HG03064 (cell line): Measurements from ENCODE around the gene MADCAM1.

ENCODE experiments used
- ATAC-seq: cut with Tn5 transposase; IDR thresholded peaks from one replicate; pipeline ENCODE4 v1.9.1; 2021; ENCODE audit warnings: low read depth; ENCODE audit not compliant: unreplicated experiment

MADCAM1 gene

DNA sequence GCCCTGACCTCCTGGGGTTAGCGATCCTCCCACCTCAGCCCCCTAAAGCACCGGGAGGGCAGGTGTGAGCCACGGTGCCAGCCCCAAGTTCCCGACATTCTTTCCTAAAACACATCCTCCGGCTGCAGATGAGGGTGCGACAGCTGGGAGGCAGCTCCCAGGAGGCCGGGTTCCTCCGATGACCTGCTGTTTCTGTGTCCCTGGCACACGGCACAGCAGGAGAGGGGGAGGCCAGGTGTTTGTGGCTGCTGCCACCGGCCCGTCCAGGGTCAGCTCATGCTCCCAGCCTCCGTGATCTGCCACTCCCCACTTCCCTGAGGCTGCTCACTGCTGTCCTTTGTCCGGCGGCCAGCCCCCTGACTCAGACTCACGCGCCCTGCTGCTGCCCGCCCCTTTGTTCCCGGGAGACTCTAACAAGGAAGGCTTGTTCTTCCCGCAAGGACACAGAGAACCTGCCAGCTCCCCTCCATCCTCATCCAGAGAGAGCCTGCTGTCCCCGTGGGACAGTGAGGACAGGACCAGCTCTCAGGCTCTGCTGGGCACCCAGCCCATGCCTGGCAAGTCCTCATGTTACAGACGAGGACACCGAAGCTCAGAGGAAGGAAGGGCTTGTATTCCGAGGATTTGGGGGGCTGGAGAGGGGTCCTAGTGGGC, 10.6 kb upstream of the MADCAM1 start:
- no peak for ATAC-seq

DNA sequence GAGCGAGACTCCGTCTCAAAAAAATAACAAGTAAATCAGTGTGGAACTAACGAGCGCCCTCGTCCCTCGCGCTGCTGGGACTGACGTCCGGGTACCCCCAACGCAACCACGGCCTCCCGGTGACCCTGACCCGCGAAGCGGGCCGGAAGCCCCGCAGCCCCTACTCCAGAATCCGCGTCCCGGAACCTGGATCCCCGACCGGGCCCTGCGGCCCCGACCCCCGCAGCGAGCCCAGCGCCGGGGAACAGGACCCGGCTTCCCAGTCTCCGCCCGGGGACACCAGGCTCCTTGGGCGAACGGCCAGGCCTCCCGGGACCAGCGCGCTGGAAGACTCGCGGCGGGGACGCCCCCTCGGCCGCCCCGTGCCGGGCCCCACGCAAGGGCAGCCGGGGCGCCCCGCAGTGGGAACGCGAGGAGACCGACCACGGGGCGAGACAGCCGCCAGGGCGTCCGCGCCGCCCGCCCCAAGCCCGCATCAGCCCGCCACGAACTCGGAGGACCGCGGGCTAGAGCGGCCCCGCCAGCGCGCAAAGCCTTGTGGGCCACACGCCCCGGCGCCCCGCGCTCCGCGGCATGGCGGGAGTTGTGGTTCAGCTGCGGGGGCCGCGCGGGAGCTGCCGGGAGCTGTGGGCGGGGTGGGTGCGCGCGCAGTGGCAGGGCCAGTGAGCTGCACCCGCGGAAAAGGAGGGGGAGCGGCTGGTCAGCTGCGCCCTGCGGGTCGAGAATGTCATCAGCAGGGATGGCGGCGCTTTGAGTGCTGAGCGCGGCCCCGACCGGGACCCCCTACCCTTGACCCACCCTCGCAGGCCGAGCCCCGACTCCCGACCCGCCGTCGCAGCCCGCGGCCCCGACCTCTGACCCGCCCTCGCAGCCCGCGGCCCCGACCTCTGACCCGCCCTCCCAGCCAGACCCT, 7.5 kb upstream of the MADCAM1 start:
- peak; percentile 57 for ATAC-seq

DNA sequence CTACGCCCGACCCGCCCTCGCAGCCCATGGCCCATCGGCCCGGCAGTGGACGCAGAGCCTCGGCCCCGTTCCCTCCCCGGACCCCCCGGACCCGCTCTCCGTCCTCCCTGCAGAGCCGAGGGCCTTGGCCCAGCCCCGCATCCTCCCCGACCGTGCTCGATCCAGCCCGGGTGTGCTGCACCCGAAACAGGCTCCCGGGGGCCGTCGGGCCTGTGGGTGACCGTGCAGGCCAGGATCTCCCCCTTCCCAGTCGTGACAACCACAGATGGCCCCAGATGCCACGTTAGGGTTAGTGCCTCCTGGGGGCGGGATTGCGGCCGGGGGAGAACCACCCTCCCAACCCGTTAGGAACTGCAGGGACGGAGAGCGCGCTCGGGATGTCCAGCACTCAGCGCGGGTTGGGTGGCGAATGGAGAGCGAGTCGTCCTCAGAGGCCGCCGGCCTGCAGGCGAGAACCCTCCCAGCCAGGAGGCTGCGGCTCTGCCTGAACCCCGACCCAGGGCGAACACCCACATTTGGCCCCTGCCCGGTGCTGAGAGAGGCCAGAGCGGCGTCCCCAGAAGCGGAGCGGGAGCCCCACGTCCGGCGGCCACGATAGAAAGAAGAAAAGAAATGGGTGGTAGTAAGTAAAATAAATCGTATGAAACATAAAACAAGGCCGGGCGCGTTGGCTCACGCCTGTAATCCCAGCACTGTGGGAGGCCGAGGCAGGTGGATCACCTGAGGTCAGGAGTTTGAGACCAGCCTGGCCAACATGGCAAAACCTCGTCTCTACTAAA, 6.7 kb upstream of the MADCAM1 start:
- ATAC-seq: peak; percentile 8

DNA sequence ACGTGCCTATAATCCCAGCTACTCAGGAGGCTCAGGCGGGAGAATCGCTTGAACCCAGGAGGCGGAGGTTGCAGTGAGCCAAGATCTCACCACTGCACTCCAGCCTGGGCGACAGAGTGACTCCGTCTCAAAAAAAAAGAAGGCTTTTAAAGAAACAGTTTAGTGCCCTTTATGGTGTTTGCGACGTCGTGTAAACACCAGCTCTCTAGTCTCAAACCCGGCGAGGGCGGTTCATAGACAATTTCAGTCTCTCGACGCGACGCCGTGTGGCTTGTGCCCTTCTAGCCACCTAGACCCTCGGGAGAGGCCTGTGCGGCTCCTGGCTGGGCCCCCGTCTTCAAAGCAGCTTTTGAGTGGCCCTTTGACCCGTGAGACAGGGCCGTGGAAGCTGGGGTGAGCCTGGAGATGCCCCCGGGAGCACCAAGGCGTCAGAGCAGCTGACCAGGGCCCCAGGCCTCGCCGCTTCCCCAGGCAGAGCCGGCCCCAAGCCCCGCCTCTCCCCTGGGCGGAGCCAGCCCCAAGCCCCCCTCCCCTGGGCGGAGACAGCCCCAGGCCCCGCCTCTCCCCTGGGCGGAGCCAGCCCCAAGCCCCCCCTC, 5.0 kb upstream of the MADCAM1 start:
- ATAC-seq: no peak

DNA sequence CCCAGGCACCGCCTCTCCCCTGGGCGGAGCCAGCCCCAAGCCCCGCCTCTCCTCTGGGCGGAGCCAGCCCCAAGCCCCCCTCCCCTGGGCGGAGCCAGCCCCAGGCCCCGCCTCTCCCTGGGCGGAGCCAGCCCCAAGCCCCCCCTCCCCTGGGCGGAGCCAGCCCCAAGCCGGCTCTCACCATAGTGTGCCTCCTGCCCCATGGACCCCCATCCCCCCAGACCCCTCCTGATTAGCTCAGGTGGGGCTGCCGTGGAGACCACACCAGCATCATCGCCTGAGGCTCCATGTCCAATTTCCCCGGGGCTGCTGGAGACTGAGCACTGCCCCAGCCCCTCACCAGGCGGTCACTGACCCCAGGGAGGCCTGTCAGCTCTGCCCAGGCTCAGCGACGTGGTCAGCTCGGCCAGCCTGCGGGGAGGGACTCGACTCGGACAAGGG, 4.2 kb upstream of the MADCAM1 start:
- no peak for ATAC-seq

DNA sequence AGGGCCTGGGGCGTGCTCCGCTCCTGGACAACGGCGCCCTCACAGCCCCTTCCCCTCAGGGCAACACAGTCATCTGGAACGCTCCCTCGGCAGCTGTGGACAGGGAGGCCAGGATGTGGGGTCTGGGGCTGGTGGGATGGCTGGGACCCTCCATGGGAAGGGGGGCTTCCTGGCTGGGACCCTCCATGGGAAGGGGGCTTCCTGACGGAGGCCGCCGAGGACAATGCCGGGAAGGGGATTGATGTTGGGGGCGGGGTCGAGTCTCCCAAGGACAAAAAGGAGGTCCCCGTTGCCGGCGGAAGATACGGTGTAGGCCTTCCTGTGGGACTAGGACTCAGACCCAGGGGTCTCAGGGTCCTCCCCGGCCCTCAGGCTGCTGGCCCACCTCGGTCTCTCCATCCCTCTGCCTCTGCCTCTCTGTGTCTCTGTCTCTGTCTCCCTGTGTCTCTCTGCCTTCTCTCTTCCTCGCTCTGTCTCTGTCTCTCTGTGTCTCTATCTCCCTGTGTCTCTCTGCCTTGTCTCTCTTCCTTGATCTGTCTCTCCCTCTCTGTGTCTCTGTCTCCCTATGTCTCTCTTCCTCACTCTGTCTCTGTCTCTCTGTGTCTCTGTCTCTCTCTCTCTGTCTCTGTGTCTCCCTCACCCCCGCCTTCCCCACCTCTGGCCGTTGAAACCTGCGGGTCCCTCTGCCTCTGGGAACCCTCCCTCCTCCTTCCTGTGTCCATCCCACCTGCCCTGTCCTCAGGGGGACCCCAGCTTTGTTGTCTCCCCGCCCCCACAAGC, 2.7 kb upstream of the MADCAM1 start:
- ATAC-seq: no peak

DNA sequence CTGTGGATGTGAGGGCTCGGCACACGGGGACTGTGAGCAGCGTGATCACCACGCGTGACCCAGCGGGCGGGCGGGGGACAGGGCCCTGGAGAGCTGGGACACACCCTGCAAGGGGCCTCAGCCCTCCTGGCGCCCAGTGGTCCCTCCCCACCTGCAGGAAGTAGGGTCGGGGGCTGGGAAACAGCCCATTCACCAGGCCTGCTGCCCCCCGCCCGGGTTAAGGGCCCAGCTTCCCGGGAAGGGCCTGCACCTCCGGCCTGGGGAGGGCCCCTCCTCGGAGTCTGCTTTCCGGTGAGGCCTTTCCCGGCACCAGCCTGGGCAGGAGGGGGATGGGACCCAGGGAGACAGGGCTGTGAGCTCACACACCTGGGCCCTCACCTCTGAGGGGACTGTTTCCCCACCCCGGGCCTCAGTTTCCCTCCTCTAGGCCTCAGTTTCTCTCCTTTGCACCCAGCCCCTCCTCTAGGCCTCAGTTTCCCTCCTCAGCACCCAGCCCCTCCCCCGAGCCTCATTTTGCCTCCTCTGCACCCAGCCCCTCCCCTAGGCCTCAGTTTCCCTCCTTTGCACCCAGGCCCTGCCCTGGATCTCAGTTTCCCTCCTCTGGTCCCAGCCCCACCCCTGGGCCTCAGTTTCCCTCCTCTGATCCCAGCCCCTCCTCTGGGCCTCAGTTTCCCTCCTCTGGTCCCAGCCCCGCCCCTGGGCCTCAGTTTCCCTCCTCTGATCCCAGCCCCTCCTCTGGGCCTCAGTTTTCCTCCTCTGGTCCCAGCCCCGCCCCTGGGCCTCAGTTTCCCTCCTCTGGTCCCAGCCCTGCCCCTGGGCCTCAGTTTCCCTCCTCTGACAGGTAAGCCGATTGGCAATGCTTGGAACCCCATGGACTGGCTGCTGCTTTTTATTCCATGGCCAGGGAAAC, 1.9 kb upstream of the MADCAM1 start:
- ATAC-seq: no peak

DNA sequence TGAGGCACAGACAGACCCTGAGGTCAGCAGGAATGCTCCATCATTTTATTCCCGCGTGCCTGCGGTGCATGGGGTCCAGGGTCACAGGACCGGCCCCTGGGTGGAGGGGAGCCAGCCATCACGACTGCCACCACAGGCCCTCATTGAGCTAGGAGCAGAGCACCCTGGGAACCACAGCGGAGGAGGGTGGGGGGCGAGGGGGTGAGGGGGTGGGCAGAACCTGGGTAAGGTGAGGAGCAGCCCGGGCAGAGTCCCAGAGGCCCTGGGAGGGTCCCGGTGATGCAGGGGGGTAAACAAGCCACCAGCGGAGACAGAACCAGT, 1.2 kb upstream of the MADCAM1 start:
- ATAC-seq: no peak

DNA sequence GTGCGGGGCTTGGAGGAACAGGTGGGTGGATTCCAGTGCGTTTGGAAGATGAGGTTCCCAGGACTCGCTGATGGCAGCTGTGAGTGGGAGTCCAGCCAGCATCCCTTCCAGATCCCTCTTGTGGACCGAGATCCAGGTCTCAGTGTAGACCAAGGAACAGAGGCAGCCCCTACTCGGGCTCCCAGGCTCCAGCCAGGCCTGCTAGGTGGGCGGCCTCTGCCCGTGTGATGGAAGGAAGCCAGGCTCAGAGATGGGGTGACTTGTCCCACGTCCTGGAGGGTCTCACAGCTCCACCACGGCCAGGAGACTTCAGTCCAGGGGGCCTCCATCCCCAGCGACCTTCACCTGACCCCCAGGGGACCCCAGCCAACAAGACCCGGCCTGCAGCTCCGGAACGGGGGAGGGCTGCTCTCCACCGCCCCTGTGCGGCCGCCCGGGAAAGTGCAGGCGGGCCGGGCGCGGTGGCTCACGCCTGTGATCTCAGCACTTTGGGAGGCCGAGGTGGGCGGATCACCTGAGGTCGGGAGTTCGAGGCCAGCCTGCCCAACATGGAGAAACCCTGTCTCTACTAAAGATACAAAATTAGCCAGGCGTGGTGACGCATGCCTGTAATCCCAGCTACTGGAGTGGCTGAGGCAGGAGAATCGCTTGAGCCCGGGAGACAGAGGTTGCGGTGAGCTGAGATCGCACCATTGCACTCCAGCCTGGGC, 729 bp upstream of the MADCAM1 start:
- no peak for ATAC-seq

DNA sequence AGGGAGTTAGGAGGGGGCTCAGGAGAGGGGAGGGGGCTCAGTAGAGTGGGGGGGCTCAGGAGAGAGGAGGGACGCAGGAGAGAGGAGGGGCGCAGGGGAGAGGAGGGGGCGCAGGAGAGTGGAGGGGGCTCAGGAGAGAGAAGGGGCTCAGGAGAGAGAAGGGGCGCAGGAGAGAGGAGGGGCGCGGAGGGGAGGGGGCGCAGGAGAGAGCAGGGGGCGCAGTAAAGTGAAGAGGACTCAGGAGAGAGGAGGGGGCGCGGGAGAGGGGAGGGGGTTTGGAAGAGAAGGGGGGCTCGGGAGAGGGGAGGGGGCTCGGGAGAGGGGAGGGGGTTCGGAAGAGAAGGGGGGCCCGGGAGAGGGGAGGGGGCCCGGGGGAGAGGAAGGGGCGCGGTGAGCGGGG, 700 bp downstream of the MADCAM1 start:
- ATAC-seq: no peak

DNA sequence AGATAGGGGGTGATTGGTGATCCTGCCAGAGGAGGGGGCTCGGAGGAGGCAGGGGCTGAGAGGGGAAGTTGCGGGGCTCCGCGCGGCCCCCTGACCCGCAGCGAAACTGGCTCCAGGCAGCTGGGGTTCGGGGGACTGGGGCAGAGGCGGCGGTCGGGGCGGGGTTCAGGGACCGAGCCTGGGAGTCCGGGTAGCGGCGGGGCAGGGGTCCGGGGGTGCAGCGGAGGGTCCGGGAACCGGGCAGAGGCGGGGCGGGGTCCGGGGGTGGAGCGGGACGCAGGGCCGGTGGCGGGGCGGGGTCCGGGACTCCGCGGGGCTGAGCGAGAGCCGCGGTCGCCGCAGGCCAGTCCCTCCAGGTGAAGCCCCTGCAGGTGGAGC, 1.2 kb downstream of the MADCAM1 start:
- ATAC-seq: no peak

DNA sequence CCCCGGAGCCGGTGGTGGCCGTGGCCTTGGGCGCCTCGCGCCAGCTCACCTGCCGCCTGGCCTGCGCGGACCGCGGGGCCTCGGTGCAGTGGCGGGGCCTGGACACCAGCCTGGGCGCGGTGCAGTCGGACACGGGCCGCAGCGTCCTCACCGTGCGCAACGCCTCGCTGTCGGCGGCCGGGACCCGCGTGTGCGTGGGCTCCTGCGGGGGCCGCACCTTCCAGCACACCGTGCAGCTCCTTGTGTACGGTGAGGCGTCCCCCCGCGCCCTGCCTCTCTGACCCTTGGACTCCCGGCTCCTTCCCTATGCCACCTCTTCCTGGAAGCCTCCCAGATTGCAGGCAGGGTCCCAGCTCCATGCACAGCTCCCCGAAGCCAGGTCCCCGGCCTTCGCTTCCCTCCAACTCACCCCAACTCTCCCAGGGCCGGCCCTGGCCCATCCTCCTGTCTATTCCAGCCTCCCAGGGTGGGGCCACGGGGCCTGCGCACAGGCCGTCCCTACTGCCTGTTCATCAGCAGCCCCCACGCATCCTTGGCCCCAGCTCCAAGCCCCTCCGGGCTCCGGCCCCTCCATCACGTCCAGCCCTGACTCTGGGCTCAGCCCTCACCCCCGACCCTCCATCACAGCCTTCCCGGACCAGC, 1.7 kb downstream of the MADCAM1 start:
- no peak for ATAC-seq

DNA sequence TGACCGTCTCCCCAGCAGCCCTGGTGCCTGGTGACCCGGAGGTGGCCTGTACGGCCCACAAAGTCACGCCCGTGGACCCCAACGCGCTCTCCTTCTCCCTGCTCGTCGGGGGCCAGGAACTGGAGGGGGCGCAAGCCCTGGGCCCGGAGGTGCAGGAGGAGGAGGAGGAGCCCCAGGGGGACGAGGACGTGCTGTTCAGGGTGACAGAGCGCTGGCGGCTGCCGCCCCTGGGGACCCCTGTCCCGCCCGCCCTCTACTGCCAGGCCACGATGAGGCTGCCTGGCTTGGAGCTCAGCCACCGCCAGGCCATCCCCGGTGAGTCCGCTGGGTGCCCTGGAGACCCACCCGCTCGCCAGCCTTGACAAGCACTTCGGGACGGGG, 2.2 kb downstream of the MADCAM1 start:
- ATAC-seq: no peak

DNA sequence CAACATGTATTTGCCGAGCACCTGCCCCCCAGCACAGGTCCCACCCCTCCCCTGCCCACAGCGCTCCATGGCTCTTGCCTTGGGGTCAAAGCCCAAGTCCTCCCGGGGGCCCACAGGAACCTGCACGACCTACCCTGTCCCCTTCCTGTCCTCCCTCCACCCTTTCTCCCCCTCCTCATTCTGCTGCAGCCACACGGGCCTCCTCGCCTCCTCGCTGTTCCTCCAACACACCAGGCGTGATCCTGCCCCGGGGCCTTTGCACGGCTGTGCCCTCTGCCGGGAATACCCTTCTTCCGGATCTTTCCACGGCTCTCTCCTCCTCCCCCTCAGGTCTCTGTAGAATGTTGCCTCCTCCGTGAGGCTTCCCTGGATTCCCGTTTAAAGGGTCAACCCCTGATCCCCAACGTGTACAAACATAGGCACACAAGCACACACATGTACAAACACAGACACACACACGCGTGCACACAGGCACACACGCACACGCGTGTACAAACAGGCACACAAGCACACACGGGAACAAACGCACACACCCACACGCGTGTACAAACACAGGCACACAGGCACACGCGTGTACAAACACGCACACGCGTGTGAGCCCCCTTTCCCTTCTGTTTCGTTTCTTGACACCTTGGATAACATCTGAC, 2.8 kb downstream of the MADCAM1 start:
- ATAC-seq: no peak

DNA sequence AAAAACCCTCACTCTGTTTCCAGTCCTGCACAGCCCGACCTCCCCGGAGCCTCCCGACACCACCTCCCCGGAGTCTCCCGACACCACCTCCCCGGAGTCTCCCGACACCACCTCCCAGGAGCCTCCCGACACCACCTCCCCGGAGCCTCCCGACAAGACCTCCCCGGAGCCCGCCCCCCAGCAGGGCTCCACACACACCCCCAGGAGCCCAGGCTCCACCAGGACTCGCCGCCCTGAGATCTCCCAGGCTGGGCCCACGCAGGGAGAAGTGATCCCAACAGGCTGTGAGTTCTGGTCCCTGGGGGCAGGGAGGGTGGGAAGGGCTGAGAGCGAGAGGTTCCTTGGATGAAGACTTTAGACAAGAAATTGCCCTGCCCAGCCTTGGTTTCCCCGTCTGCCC, 5.4 kb downstream of the MADCAM1 start:
- no peak for ATAC-seq

DNA sequence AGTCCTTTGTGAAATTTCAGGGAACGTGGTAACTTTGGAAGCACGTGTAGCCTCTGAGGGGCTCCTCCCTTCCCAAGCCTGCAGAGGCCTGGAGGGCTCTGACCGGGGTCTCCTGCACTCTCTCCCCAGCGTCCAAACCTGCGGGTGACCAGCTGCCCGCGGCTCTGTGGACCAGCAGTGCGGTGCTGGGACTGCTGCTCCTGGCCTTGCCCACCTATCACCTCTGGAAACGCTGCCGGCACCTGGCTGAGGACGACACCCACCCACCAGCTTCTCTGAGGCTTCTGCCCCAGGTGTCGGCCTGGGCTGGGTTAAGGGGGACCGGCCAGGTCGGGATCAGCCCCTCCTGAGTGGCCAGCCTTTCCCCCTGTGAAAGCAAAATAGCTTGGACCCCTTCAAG, 8.3 kb downstream of the MADCAM1 start:
- no peak for ATAC-seq

DNA sequence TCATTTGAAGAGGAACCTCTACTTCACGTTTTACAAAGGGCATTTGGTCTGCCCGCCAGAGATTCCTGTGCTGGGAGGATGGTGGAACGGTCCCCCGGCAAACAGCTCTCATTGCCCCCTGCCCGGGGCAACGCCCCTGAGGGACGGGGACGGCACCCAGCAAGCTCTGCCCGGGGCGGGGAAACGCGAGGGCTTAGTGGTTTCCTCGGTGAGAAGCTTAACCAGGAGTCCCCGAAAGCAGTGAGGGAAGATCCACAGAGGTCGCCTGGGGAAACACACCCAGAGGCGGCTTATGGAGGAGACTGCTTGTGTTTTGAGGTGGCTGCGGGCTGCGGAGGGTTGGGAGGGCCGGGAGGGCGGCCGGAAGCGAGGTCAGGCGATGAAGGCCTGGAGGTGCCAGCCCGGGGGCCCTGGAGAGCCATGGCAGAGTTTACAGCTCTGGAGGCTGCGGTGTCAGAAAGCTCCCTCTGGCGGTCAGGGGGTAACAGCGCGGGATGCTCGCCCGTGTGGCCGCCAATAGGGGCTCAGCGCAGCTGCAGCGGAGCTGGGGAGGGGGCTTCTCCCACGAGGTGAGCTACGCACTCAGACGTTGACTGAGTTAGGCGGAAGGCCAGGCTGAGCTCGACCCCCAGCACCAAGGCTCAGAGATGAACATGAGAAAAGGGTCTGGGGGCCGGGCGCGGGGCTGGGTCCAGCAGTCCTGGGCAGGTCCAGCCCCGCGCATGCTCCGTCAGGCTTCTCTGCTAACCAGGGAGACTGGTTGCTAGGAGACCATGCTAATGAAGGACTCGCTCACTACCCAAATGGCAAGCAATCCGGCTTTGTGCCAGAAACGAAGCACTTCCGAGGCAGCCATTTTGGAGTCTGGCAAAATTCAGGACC, 10.4 kb downstream of the MADCAM1 start:
- peak; percentile 49 for ATAC-seq
